HEK293 (cell line): ENCODE data around the gene KRT6A.

Source experiments
- ZNF24 ChIP-seq: fragments of 450-650 bp; formaldehyde crosslinking; IDR thresholded peaks from 2 replicates; pipeline ENCODE4 v1.5.1; 2016; ENCODE audit warnings: missing biosample characterization, missing genetic modification characterization
- ZNF561 ChIP-seq: fragments of 450-650 bp; IDR thresholded peaks from 2 replicates; pipeline ENCODE4 v1.5.1; 2018; ENCODE audit warnings: missing biosample characterization, missing genetic modification characterization, borderline replicate concordance
- TF ChIP-seq, protein P1 (sequence below): sonication (generic); formaldehyde crosslinking; IDR thresholded peaks from 2 replicates; pipeline ENCODE4 v1.8.1; 2022; ENCODE audit warnings: mild to moderate bottlenecking, moderate library complexity, missing genetic modification reagents

DNA sequence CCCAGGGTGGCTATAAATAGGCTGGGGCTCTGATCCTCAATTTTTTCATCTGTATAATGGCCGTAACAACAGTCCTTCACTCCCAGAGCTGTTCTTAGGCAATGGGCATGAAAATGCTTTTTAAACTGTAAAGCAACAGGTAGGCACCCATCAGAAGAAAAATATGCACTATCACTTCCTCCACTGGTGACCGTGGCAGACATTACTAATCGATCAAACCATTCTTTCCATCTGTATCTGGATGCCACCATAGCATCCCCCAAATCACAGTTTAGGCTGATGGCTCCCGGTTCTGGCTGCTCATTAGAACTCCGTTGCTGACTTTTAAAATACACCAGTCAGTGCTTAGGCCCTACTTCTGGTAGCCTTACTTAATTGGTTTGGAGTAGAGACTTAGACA lies 48.7 kb upstream of the KRT6A start:
- TF ChIP-seq, protein P1, sequence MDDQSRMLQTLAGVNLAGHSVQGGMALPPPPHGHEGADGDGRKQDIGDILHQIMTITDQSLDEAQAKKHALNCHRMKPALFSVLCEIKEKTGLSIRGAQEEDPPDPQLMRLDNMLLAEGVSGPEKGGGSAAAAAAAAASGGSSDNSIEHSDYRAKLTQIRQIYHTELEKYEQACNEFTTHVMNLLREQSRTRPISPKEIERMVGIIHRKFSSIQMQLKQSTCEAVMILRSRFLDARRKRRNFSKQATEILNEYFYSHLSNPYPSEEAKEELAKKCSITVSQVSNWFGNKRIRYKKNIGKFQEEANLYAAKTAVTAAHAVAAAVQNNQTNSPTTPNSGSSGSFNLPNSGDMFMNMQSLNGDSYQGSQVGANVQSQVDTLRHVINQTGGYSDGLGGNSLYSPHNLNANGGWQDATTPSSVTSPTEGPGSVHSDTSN = no peak
- no peak for TF ChIP-seq ZNF24
- no peak for TF ChIP-seq ZNF561 (tag by site-specific recombination)
